GM21367 (cell line): Measurements from ENCODE around the gene NDUFB5.

Source experiments
- ATAC-seq: cut with Tn5 transposase; IDR thresholded peaks from one replicate; pipeline ENCODE4 v1.9.1; 2021; ENCODE audit not compliant: unreplicated experiment

NDUFB5 gene

GRCh38 chr3:179604321-179605078 is at the start of gene NDUFB5, which contains the start of gene MRPL47:
Gene NDUFB5 (plus strand): TSS chr3:179604794. CDS start chr3:179604816, 22 bp downstream.
Gene MRPL47 (minus strand): TSS chr3:179604638. CDS start chr3:179604624, 14 bp downstream.
- ATAC-seq: peak; percentile 97

GRCh38 chr3:179558742-179559364 is 45.7 kb upstream of the NDUFB5 start:
- ATAC-seq: no peak

- ATAC-seq: no peak
These were observed 43.8 kb upstream of the NDUFB5 start for GRCh38 chr3:179560791-179561190.

GRCh38 chr3:179562591-179563270 is 41.9 kb upstream of the NDUFB5 start, which contains the start of gene ACTL6A:
Gene ACTL6A (plus strand): TSS chr3:179562926. CDS start chr3:179563093, 167 bp downstream.
- peak; percentile 93 for ATAC-seq

- ATAC-seq: peak; percentile 46
These were observed 41.3 kb upstream of the NDUFB5 start for GRCh38 chr3:179563271-179563783.

GRCh38 chr3:179565496-179565895 is 39.1 kb upstream of the NDUFB5 start:
- ATAC-seq: no peak

- ATAC-seq: no peak
These were observed 23.6 kb upstream of the NDUFB5 start for GRCh38 chr3:179580992-179581391.

GRCh38 chr3:179589143-179589542 is 15.5 kb upstream of the NDUFB5 start:
- ATAC-seq: no peak

GRCh38 chr3:179590669-179591068 is 13.9 kb upstream of the NDUFB5 start:
- no peak for ATAC-seq

GRCh38 chr3:179591313-179591712 is 13.3 kb upstream of the NDUFB5 start:
- no peak for ATAC-seq

GRCh38 chr3:179599531-179599930 is 5.1 kb upstream of the NDUFB5 start:
- ATAC-seq: no peak

GRCh38 chr3:179603321-179603720 is 1.3 kb upstream of the NDUFB5 start:
- no peak for ATAC-seq

GRCh38 chr3:179603831-179604230 is 763 bp upstream of the NDUFB5 start:
- ATAC-seq: no peak

GRCh38 chr3:179606534-179607085 is 2.0 kb downstream of the NDUFB5 start:
- ATAC-seq: no peak

- ATAC-seq: peak; percentile 60
These were observed 4.5 kb downstream of the NDUFB5 start for GRCh38 chr3:179608931-179609720.

- ATAC-seq: no peak
These were observed 5.5 kb downstream of the NDUFB5 start for GRCh38 chr3:179610066-179610465.

GRCh38 chr3:179613807-179614206 is 9.2 kb downstream of the NDUFB5 start:
- ATAC-seq: no peak

GRCh38 chr3:179615458-179616173 is 11.0 kb downstream of the NDUFB5 start:
- ATAC-seq: no peak

- no peak for ATAC-seq
These were observed 17.4 kb downstream of the NDUFB5 start for GRCh38 chr3:179622023-179622422.

GRCh38 chr3:179624451-179624850 is 19.9 kb downstream of the NDUFB5 start:
- ATAC-seq: no peak
